LNCaP clone FGC (cell line): ENCODE data around the gene DNAJC15.

Experiments used
- DNase-seq: peaks from one replicate; pipeline ENCODE4 v3.0.0-alpha.2; 2011; ENCODE audit warnings: low read depth
- H3K4me3 ChIP-seq: 2 replicates; pipeline ENCODE4 v1.5.1; 2011; ENCODE audit warnings: mild to moderate bottlenecking, low read depth, low read length, control low read depth
- TF ChIP-seq, protein P1 (sequence below): IDR thresholded peaks from 2 replicates; pipeline ENCODE4 v1.5.1; 2012; ENCODE audit warnings: mild to moderate bottlenecking; ENCODE audit not compliant: control insufficient read depth, insufficient read depth; ENCODE audit errors: extremely low read depth

DNAJC15 gene

DNA sequence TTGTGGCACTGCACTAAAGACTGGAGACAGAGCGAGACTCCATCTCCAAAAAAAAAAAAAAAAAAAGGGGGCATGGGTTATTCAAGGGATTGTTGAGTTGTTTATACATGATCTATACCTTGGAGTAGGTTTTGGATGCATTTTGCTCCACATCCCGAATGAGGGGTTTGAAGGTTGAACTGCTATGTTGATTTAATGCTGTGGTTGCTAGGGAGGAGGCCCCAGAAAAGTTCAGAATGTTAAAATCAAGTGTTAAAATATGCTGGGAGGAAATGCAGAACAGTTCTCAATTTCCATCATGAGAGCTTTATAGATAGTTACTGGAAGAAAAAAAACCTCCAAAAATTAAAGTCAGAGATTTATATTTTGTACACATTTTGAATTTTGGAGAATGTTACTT lies 116.5 kb downstream of the DNAJC15 start:
- no peak overlapping the region for H3K4me3 ChIP-seq
- DNase-seq, result no peak
- TF ChIP-seq, protein P1, sequence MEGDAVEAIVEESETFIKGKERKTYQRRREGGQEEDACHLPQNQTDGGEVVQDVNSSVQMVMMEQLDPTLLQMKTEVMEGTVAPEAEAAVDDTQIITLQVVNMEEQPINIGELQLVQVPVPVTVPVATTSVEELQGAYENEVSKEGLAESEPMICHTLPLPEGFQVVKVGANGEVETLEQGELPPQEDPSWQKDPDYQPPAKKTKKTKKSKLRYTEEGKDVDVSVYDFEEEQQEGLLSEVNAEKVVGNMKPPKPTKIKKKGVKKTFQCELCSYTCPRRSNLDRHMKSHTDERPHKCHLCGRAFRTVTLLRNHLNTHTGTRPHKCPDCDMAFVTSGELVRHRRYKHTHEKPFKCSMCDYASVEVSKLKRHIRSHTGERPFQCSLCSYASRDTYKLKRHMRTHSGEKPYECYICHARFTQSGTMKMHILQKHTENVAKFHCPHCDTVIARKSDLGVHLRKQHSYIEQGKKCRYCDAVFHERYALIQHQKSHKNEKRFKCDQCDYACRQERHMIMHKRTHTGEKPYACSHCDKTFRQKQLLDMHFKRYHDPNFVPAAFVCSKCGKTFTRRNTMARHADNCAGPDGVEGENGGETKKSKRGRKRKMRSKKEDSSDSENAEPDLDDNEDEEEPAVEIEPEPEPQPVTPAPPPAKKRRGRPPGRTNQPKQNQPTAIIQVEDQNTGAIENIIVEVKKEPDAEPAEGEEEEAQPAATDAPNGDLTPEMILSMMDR, result no peak

DNA sequence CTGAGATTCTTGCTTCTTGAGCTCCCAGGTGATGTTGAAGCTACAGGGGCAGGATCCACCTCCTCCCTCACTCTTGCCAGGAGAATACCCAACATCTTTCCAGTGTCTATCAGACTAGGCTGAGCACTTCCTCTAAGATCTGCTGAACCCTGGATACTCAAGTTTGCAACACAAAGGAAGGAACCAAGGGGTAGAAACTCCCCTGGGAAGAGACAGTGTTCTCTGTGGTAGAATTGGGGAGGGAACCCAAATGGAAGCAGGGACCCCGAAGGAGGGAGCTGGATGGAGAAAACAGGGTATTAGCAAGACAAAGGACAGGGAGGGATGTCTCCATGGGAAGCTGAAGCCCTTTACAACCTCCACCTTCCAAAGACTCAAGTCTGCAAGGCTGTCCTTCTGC lies 117.6 kb downstream of the DNAJC15 start:
- H3K4me3 ChIP-seq, result no peak overlapping the region
- TF ChIP-seq, protein P1, result no peak
- DNase-seq, result no peak

DNA sequence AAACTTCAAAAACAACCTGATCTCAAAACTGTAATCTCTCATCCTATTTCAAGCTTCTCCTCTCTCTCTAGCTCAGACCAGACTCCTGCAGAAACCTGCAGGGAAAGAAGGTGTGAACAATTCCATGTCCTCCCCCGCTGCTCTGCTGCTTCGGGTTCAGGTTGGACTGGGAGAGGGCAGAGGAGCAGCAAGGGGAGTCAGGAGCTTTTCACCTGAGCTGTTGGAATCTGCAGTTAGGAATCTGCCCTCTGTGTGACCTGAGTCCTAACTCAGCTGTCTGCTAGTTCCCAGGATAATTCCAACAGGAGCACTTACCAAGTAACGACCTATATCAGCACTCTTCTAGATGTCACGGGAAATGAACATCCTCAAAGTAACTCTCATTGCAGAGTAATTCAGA lies 118.3 kb downstream of the DNAJC15 start:
- H3K4me3 ChIP-seq, result no peak overlapping the region

DNA sequence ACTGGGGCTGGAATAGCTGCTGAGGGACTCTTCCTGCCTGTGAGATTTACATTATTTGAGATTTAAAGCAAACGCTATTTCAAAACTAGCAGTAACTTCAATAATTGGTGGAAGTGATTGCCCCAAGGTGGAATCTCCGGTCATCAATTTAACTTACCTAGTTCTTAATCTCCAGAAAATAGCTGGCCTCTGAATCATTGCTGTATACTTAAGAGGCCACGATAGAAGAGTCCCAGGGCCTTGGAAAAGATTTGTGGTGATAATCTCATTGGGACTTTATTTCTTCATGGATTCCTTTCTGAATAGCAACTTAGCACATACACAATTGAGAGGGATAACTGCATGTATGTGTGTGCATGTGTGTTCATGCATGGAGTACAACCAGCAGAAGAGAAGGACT lies 120.2 kb downstream of the DNAJC15 start:
- no peak overlapping the region for H3K4me3 ChIP-seq
- TF ChIP-seq, protein P1, result no peak
- DNase-seq, result no peak

More for the DNA sequence above, 118.3 kb downstream of the DNAJC15 start:
- DNase-seq, result no peak
- TF ChIP-seq, protein P1, result no peak

DNA sequence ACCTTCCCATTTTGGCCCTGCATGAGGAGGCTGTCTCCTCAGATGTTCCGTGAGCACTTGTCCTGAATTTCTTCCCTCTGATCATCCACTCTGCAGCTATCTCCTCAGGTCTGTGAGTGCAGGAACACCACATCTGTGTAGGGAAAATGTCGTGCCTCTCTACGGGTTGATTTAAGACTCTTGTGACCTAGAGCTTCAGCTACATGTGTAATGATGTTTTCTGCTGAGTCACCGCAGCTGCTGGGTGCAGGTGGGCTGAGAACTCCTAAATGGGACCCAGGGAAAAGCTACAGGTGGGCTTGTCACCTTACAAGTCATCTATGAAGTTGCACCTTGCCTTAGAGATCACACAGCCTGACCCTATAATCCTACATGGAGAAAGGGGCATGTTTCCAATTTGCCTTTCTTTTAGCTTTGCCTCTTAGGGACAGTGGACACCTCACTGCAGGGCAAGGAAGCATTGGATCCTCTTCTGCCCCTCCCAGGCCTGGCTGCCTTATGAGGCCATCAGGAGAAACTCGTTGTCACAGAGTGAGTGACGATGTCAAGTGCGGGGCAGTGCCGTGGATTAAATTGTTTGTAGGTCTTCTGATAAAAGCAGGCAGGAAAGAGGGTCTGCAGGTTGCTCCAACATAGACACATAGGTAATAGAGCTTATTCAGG lies 122.3 kb downstream of the DNAJC15 start:
- no peak overlapping the region for H3K4me3 ChIP-seq
- no peak for DNase-seq
- TF ChIP-seq, protein P1, result no peak

DNA sequence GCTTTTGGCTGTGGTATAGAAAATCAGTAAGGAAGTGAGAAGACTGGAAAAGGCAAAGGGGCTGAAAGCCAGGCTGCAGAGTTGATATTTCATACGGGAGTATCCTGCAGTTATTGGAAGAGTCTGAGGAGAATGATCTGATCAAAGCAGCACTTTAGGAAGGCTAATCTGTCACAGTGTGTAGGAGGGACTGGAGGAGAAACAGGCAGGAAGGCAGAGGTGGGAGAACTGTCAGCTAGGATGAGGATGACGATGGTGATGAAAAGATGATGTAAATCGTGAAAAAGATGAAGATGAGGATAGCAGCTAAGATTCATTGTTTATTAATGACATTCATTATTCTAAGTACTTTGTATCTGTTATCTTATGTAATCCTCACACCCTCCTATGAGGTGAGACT lies 123.0 kb downstream of the DNAJC15 start:
- no peak overlapping the region for H3K4me3 ChIP-seq
- TF ChIP-seq, protein P1, result no peak
- no peak for DNase-seq
